Caco-2 (cell line): ENCODE measurements around the gene AP2S1. TPM values are rescaled to one million over a fixed set of nuclear protein-coding genes. Genes with fewer than 3 reads are reported as not detected.
"Not testable (repeated sequence)": the region's sequence is repeated elsewhere in the genome, so short reads cannot be mapped to it uniquely, and the experiment has no call there.

Experiments
- BruUV-seq: library from RNA; stranded (reverse); fragments of 400-500 nt; replicated peaks from 2 replicates; lab custom pipeline; 2021; lab: Mats Ljungman, UMichigan
- CTCF ChIA-PET: fragments of 300-600 bp; sonication (Branson Sonifier 250); formaldehyde crosslinking; loops from one replicate; lab custom pipeline; 2022; ENCODE audit warnings: antibody characterized with exemption; lab: Charles Lee
- POLR2A ChIA-PET: fragments of 300-600 bp; sonication (Branson Sonifier 250); formaldehyde crosslinking; loops from one replicate; lab custom pipeline; 2022; ENCODE audit warnings: antibody characterized with exemption; lab: Charles Lee
- DNase-seq, 2 experiments: peaks; one replicate each; pipeline versions ENCODE4 v3.0.0 to v3.0.0-alpha.2; 2020 to 2022
- H3K27me3 ChIP-seq: replicated peaks from 2 replicates; pipeline ENCODE4 v1.6.0; 2011; ENCODE audit warnings: low read length; ENCODE audit not compliant: control insufficient read depth, insufficient read depth
- H3K36me3 ChIP-seq: 2 replicates; pipeline ENCODE4 v1.5.1; 2011; ENCODE audit warnings: low read length; ENCODE audit not compliant: control insufficient read depth, insufficient read depth
- H3K4me1 ChIP-seq: fragments of 250-450 bp; sonication (Bioruptor Pico); 2 replicates; pipeline ENCODE4 v1.5.1; 2020; ENCODE audit warnings: mild to moderate bottlenecking
- H3K4me3 ChIP-seq: 2 replicates; pipeline ENCODE4 v1.5.1; 2011; ENCODE audit warnings: low read depth, mild to moderate bottlenecking, control low read depth, low read length
- H3K9me3 ChIP-seq: fragments of 250-450 bp; sonication (Bioruptor Pico); 2 replicates; pipeline ENCODE4 v1.5.1; 2020; ENCODE audit warnings: mild to moderate bottlenecking, moderate library complexity
- H3K27ac Mint-ChIP-seq: one replicate; pipeline ENCODE4 v1.8.0; 2022; ENCODE audit warnings: mixed read lengths; ENCODE audit not compliant: unreplicated experiment
- H3K27me3 Mint-ChIP-seq: one replicate; pipeline ENCODE4 v1.8.0; 2022; ENCODE audit warnings: mixed read lengths; ENCODE audit not compliant: insufficient read depth, unreplicated experiment
- H3K36me3 Mint-ChIP-seq: one replicate; pipeline ENCODE4 v1.8.0; 2022; ENCODE audit warnings: mild to moderate bottlenecking, mixed read lengths; ENCODE audit not compliant: insufficient read depth, unreplicated experiment
- H3K4me1 Mint-ChIP-seq: one replicate; pipeline ENCODE4 v1.8.0; 2022; ENCODE audit warnings: low read depth, mixed read lengths; ENCODE audit not compliant: unreplicated experiment
- H3K4me3 Mint-ChIP-seq: one replicate; pipeline ENCODE4 v1.8.0; 2022; ENCODE audit warnings: mild to moderate bottlenecking, moderate library complexity, mixed read lengths; ENCODE audit not compliant: unreplicated experiment
- H3K9me3 Mint-ChIP-seq: one replicate; pipeline ENCODE4 v1.8.0; 2022; ENCODE audit warnings: mixed read lengths; ENCODE audit not compliant: unreplicated experiment
- intact Hi-C: fragments of 100-400 bp; cut with micrococcal nuclease; formaldehyde crosslinking; loops from one replicate; pipeline ENCODE4 v1.10.0; 2022; ENCODE audit not compliant: unreplicated experiment
- total RNA-seq: library from RNA; stranded (reverse); gene quantifications from 2 replicates; pipeline ENCODE4 v1.2.3, GENCODE V29; 2022
- TF ChIP-seq, protein P1 (sequence below), 2 experiments: fragments of 200-600 bp in 1 of 2; IDR thresholded peaks; 1 replicate in 1 of 2; 2 replicates in 1 of 2; pipeline versions ENCODE4 v1.5.1 to v1.8.0; 2011 to 2022; ENCODE audit warnings: antibody characterized with exemption in 1 of 2, control low read depth in 1 of 2, inconsistent platforms in 1 of 2, low read depth in 1 of 2, low read length in 1 of 2, mild to moderate bottlenecking in 1 of 2, moderate library complexity in 1 of 2; ENCODE audit not compliant: insufficient read depth in 1 of 2, severe bottlenecking in 1 of 2, unreplicated experiment in 1 of 2

AP2S1 gene
- total RNA-seq, 1 experiment from 2014 or later: 211 TPM

DNA sequence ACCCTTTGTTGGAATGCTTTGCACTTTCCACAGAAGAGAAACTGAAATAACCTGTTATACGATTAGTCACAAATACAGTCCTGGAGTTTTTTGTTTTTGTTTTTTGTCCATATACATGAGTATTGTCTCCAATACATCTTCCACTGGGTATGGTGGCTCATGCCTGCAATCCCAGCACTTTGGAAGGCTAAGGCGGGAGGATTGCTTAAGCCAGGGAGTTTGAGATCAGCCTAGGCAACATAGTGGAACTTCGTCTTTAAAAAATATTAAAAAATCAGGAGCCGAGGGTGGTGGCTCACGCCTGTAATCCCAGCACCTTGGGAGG lies 25.0 kb downstream of the AP2S1 start:
- ChIA-PET CTCF (no interaction called here), POLR2A (no interaction called here)
- intact Hi-C loops: no loop called here
- H3K4me1 ChIP-seq: peaks cover 16% of the 10 kb centered on the region
- no peaks in the 10 kb centered on the region for H3K36me3 ChIP-seq
- no peak overlapping the region for H3K27ac Mint-ChIP-seq
- H3K9me3 Mint-ChIP-seq: peaks cover 3% of the 10 kb centered on the region
- no peak overlapping the region for H3K4me3 ChIP-seq
- no peak for DNase-seq
- H3K9me3 ChIP-seq: no peaks in the 10 kb centered on the region; the same call in 1 of the 2 replicates
- TF ChIP-seq, protein P1, sequence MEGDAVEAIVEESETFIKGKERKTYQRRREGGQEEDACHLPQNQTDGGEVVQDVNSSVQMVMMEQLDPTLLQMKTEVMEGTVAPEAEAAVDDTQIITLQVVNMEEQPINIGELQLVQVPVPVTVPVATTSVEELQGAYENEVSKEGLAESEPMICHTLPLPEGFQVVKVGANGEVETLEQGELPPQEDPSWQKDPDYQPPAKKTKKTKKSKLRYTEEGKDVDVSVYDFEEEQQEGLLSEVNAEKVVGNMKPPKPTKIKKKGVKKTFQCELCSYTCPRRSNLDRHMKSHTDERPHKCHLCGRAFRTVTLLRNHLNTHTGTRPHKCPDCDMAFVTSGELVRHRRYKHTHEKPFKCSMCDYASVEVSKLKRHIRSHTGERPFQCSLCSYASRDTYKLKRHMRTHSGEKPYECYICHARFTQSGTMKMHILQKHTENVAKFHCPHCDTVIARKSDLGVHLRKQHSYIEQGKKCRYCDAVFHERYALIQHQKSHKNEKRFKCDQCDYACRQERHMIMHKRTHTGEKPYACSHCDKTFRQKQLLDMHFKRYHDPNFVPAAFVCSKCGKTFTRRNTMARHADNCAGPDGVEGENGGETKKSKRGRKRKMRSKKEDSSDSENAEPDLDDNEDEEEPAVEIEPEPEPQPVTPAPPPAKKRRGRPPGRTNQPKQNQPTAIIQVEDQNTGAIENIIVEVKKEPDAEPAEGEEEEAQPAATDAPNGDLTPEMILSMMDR (IDR thresholded peaks at IDR 0.05; ENCODE audit: insufficient read depth in 1 of 2, low read depth in 1 of 2, low read length in 1 of 2, severe bottlenecking in 1 of 2, unreplicated experiment in 1 of 2): no peak
- H3K27me3 ChIP-seq: no peaks in the 10 kb centered on the region
- H3K4me3 Mint-ChIP-seq: no peak overlapping the region
- H3K4me1 Mint-ChIP-seq: peaks cover 16% of the 10 kb centered on the region
- H3K36me3 Mint-ChIP-seq: peaks cover 1% of the 10 kb centered on the region
- BruUV-seq: no TSS peak
- no peaks in the 10 kb centered on the region for H3K27me3 Mint-ChIP-seq

DNA sequence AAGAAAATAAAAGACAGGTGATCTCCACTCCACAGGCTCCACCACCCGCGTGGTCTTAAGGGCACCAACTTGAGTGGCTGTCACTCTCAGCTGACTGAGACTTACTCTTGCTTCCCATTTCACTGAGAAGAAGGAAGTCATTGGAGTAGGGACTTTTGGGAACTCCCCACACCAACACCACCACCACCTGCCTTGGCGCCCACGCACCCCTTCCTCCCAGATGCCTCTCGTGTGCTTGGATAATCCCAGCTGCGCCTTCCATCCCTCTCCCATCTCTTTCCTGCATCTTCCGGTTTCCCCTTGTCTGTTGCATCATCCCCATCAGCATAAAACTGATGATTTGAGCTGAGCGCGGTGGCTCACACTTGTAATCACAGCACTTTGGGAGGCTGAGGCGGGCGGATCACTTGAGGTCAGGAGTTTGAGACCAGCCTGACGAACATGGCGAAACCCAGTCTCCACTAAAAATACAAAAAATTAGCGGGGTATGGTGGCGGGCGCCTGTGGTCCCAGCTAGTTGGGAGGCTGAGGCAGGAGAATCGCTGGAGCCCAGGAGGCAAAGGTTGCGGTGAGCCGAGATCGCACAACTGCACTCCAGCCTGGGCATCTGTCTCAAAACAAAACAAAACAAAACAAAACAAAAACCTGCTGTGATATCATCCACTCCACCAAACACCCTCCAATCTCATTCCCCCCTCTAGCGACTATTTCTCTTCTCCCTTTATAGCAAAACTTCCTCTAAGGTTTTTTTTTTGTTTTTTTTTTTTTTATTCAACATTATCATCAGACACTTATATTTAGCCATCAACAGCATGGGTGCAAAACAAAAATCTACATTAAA lies 25.5 kb downstream of the AP2S1 start:
- TF ChIP-seq, protein P1 (IDR thresholded peaks at IDR 0.05; ENCODE audit: insufficient read depth in 1 of 2, low read depth in 1 of 2, low read length in 1 of 2, severe bottlenecking in 1 of 2, unreplicated experiment in 1 of 2): no peak
- POLR2A ChIA-PET: no interaction called here

DNA sequence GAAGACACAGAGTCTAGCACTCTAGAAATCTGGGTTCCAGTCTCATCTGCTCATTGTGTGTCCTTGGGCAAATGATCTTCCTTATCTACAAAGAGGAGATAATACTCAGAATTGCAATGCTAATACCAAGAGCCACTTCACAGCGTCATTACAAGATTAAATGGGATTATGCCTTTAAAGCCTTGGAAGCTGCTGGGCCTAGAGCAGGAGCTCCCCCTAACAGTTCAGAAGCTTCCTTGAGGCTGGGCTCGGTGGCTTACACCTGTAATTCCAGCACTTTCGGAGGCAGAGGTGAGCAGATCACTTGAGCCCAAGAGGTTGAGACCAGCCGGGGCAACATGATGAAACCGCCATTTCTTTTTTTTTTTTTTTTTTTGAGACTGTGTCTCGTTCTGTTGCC lies 27.6 kb downstream of the AP2S1 start:
- no peak overlapping the region for H3K27ac Mint-ChIP-seq
- H3K4me1 Mint-ChIP-seq: peaks cover 13% of the 10 kb centered on the region
- H3K4me1 ChIP-seq: peaks cover 16% of the 10 kb centered on the region
- H3K9me3 Mint-ChIP-seq: no peaks in the 10 kb centered on the region
- no peaks in the 10 kb centered on the region; the same call in 1 of the 2 replicates for H3K9me3 ChIP-seq
- CTCF ChIA-PET: interaction anchor here (0.7 to 2.5 kb wide), 2 partner anchors 17 to 122 kb away, joined by 7 to 17 read pairs; no protein-coding TSS in a partner anchor
- H3K4me3 Mint-ChIP-seq: no peak overlapping the region
- H3K4me3 ChIP-seq: no peak overlapping the region
- H3K27me3 Mint-ChIP-seq: no peaks in the 10 kb centered on the region
- intact Hi-C loops: no loop called here
- TF ChIP-seq, protein P1 (IDR thresholded peaks at IDR 0.05; ENCODE audit: insufficient read depth in 1 of 2, low read depth in 1 of 2, low read length in 1 of 2, severe bottlenecking in 1 of 2, unreplicated experiment in 1 of 2): no peak
- no peaks in the 10 kb centered on the region for H3K27me3 ChIP-seq
- no peaks in the 10 kb centered on the region for H3K36me3 ChIP-seq
- BruUV-seq: no TSS peak
- DNase-seq: no peak
- no peaks in the 10 kb centered on the region for H3K36me3 Mint-ChIP-seq
- POLR2A ChIA-PET: interaction anchor here (0.6 kb wide), 1 partner anchor 20 kb away, joined by 6 read pairs; no protein-coding TSS in a partner anchor

More for the DNA sequence above, 25.5 kb downstream of the AP2S1 start:
- Histone ChIP-seq H3K4me3 (no peak overlapping the region), H3K27me3 (no peaks in the 10 kb centered on the region), H3K36me3 (no peaks in the 10 kb centered on the region), H3K9me3 (no peaks in the 10 kb centered on the region; the same call in 1 of the 2 replicates), H3K4me1 (peaks cover 21% of the 10 kb centered on the region)
- H3K27ac Mint-ChIP-seq: peak overlapping the region; percentile 25
- intact Hi-C loops: no loop called here
- H3K9me3 Mint-ChIP-seq: no peaks in the 10 kb centered on the region
- H3K4me3 Mint-ChIP-seq: no peak overlapping the region
- DNase-seq: no peak
- peaks cover 19% of the 10 kb centered on the region for H3K4me1 Mint-ChIP-seq
- H3K27me3 Mint-ChIP-seq: no peaks in the 10 kb centered on the region
- H3K36me3 Mint-ChIP-seq: no peaks in the 10 kb centered on the region
- CTCF ChIA-PET: interaction anchor here (0.6 kb wide), 1 partner anchor 63 kb away, joined by 5 read pairs; no protein-coding TSS in a partner anchor
- BruUV-seq: no TSS peak

DNA sequence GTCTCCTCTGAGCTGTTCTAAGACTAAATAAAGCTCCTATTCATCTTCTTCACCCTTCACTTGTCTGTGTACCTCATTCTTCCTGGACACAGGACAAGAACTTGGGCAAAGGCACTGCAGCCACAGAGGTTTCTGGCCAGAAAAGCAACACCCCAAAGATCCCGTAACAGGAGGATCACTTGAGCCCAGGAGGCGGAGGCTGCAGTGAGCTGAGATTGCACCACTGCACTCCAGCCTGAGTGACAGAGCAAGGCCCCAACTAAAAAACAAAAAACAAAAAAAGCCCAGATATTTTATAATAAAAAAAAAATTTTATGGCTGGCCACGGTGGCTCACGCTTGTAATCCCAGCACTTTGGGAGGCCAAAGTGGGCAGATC lies 28.2 kb downstream of the AP2S1 start:
- H3K36me3 Mint-ChIP-seq, H3K9me3 ChIP-seq, H3K4me3 ChIP-seq, H3K9me3 Mint-ChIP-seq, intact Hi-C loops, H3K27ac Mint-ChIP-seq, H3K36me3 ChIP-seq, H3K4me3 Mint-ChIP-seq, BruUV-seq, H3K27me3 Mint-ChIP-seq, DNase-seq, H3K27me3 ChIP-seq: not testable (repeated sequence)
- H3K4me1 ChIP-seq: peaks cover 16% of the 10 kb centered on the region
- ChIA-PET POLR2A (interaction anchor here (0.6 kb wide), 2 partner anchors 19 to 28 kb away, joined by 3 to 6 read pairs; partner anchors contain the start of gene AP2S1), CTCF (interaction anchor here (2.5 kb wide), 1 partner anchor 18 kb away, joined by 17 read pairs; no protein-coding TSS in a partner anchor)
- peaks cover 13% of the 10 kb centered on the region for H3K4me1 Mint-ChIP-seq
